WTC11 (cell line): ENCODE results near the gene GRIK2.

Source experiments
- CBFB ChIP-seq: sonication (generic); formaldehyde crosslinking; IDR thresholded peaks from 2 replicates; pipeline ENCODE4 v1.8.1; 2022; ENCODE audit warnings: mild to moderate bottlenecking, low read depth, missing genetic modification reagents
- CREB1 ChIP-seq: sonication (generic); formaldehyde crosslinking; IDR thresholded peaks from 2 replicates; pipeline ENCODE4 v1.8.0; 2023; ENCODE audit warnings: mild to moderate bottlenecking, missing genetic modification reagents
- GABPB1 ChIP-seq: sonication (generic); formaldehyde crosslinking; IDR thresholded peaks from 2 replicates; pipeline ENCODE4 v1.8.1; 2023; ENCODE audit warnings: mild to moderate bottlenecking, missing genetic modification reagents
- JUN ChIP-seq: sonication (generic); formaldehyde crosslinking; IDR thresholded peaks from 2 replicates; pipeline ENCODE4 v1.8.0; 2023; ENCODE audit warnings: mild to moderate bottlenecking, missing genetic modification reagents
- NFE2L1 ChIP-seq: sonication (generic); formaldehyde crosslinking; IDR thresholded peaks from 2 replicates; pipeline ENCODE4 v1.8.1; 2023; ENCODE audit warnings: missing genetic modification reagents
- NFYB ChIP-seq: sonication (generic); formaldehyde crosslinking; conservative IDR thresholded peaks from 2 replicates; pipeline ENCODE4 v1.8.0; 2022; ENCODE audit warnings: low read depth, missing genetic modification reagents
- NR1H2 ChIP-seq: sonication (generic); formaldehyde crosslinking; IDR thresholded peaks from 2 replicates; pipeline ENCODE4 v1.9.0; 2021; ENCODE audit warnings: mild to moderate bottlenecking, moderate library complexity, missing genetic modification reagents
- TF ChIP-seq, protein P1 (sequence below): fragments of 200-600 bp; IDR thresholded peaks from 2 replicates; pipeline ENCODE4 v1.8.0; 2022; ENCODE audit warnings: antibody characterized with exemption
- TF ChIP-seq, protein P2 (sequence below): sonication (generic); formaldehyde crosslinking; IDR thresholded peaks from 2 replicates; pipeline ENCODE4 v1.8.1; 2023; ENCODE audit warnings: mild to moderate bottlenecking, missing genetic modification reagents
- TF ChIP-seq, protein P3 (sequence below): fragments of 250-450 bp; sonication (Bioruptor Pico); IDR thresholded peaks from 2 replicates; pipeline ENCODE4 v1.9.0; 2021; ENCODE audit warnings: mild to moderate bottlenecking
- TF ChIP-seq, protein P4 (sequence below): sonication (generic); formaldehyde crosslinking; IDR thresholded peaks from 2 replicates; pipeline ENCODE4 v1.8.1; 2023; ENCODE audit warnings: mild to moderate bottlenecking, missing genetic modification reagents

DNA sequence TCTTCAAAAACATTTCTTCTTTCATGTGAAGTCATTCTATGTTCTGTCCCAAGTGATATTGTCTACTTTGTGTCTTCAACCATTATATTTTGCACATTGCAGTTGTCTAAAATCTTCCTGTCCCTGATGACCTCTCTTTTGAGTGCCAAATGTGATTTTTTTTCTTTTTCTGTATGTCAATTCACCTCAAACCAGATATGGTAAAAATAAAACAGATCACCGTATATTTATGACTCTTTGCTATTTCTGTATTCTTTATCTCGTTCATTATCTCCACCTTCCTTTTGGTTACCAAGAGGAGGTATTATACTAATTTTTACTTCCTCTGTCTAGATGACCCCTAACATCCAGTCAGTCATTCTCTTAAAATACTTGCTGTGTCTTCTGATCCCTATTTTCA is 165.2 kb downstream of the GRIK2 start:
- TF ChIP-seq CREB1 (no peak), GABPB1 (CRISPR knock-in tag) (no peak), NFYB (no peak), NR1H2 (CRISPR knock-in tag) (no peak), NFE2L1 (CRISPR knock-in tag) (no peak), CBFB (no peak), JUN (CRISPR knock-in tag) (no peak)
- TF ChIP-seq, protein P1, sequence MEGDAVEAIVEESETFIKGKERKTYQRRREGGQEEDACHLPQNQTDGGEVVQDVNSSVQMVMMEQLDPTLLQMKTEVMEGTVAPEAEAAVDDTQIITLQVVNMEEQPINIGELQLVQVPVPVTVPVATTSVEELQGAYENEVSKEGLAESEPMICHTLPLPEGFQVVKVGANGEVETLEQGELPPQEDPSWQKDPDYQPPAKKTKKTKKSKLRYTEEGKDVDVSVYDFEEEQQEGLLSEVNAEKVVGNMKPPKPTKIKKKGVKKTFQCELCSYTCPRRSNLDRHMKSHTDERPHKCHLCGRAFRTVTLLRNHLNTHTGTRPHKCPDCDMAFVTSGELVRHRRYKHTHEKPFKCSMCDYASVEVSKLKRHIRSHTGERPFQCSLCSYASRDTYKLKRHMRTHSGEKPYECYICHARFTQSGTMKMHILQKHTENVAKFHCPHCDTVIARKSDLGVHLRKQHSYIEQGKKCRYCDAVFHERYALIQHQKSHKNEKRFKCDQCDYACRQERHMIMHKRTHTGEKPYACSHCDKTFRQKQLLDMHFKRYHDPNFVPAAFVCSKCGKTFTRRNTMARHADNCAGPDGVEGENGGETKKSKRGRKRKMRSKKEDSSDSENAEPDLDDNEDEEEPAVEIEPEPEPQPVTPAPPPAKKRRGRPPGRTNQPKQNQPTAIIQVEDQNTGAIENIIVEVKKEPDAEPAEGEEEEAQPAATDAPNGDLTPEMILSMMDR, result no peak
- TF ChIP-seq, protein P2, sequence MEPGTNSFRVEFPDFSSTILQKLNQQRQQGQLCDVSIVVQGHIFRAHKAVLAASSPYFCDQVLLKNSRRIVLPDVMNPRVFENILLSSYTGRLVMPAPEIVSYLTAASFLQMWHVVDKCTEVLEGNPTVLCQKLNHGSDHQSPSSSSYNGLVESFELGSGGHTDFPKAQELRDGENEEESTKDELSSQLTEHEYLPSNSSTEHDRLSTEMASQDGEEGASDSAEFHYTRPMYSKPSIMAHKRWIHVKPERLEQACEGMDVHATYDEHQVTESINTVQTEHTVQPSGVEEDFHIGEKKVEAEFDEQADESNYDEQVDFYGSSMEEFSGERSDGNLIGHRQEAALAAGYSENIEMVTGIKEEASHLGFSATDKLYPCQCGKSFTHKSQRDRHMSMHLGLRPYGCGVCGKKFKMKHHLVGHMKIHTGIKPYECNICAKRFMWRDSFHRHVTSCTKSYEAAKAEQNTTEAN (CRISPR knock-in tag), result no peak
- TF ChIP-seq, protein P3, sequence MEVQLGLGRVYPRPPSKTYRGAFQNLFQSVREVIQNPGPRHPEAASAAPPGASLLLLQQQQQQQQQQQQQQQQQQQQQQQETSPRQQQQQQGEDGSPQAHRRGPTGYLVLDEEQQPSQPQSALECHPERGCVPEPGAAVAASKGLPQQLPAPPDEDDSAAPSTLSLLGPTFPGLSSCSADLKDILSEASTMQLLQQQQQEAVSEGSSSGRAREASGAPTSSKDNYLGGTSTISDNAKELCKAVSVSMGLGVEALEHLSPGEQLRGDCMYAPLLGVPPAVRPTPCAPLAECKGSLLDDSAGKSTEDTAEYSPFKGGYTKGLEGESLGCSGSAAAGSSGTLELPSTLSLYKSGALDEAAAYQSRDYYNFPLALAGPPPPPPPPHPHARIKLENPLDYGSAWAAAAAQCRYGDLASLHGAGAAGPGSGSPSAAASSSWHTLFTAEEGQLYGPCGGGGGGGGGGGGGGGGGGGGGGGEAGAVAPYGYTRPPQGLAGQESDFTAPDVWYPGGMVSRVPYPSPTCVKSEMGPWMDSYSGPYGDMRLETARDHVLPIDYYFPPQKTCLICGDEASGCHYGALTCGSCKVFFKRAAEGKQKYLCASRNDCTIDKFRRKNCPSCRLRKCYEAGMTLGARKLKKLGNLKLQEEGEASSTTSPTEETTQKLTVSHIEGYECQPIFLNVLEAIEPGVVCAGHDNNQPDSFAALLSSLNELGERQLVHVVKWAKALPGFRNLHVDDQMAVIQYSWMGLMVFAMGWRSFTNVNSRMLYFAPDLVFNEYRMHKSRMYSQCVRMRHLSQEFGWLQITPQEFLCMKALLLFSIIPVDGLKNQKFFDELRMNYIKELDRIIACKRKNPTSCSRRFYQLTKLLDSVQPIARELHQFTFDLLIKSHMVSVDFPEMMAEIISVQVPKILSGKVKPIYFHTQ (CRISPR knock-in tag), result no peak
- TF ChIP-seq, protein P4, sequence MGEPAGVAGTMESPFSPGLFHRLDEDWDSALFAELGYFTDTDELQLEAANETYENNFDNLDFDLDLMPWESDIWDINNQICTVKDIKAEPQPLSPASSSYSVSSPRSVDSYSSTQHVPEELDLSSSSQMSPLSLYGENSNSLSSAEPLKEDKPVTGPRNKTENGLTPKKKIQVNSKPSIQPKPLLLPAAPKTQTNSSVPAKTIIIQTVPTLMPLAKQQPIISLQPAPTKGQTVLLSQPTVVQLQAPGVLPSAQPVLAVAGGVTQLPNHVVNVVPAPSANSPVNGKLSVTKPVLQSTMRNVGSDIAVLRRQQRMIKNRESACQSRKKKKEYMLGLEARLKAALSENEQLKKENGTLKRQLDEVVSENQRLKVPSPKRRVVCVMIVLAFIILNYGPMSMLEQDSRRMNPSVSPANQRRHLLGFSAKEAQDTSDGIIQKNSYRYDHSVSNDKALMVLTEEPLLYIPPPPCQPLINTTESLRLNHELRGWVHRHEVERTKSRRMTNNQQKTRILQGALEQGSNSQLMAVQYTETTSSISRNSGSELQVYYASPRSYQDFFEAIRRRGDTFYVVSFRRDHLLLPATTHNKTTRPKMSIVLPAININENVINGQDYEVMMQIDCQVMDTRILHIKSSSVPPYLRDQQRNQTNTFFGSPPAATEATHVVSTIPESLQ, result no peak
